ENCODE data around the gene LHPP.

LHPP gene

DNA sequence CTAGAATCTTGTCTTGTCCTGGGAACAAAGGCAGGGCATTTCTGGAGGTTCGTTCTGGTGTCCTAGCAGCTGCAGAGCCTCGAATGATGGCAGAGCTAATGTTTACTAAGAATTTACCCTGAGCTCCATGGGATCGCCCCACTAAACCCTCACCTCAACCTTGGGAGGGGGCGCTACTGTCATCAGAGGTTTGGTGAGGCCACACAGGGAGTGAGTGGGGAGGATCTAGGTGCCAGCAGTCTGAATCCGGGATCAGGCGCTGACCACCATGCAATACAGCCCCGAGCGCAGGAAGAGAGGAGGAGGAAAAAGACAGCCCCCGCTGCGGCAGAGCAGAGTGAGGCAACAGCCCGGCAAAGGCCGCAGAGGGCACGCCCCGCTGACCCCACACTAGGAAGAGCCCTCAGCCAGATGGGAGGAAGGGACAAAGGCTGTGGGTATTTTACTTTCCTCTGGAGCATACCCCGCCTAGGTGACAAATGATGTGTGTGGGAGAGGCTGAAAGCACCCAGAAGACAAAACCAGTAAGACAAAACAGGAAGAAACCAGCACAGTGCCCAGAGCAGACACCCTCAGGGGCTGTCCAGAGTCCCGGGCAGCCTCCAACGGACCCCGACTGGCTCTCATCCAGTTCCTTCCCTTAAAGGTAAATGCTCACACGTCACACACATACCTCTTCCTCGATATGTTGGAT lies 179.1 kb downstream of the LHPP start:
- DNase-seq (ENCODE audit: low read depth, low spot score) = no peak

- no peak for DNase-seq (ENCODE audit: low read depth, low spot score)
Measured at GRCh38 chr10:124641282-124642087, 179.9 kb downstream of the LHPP start.

- DNase-seq (ENCODE audit: low read depth, low spot score) = no peak
Measured at GRCh38 chr10:124642088-124642710, 180.6 kb downstream of the LHPP start.

DNA sequence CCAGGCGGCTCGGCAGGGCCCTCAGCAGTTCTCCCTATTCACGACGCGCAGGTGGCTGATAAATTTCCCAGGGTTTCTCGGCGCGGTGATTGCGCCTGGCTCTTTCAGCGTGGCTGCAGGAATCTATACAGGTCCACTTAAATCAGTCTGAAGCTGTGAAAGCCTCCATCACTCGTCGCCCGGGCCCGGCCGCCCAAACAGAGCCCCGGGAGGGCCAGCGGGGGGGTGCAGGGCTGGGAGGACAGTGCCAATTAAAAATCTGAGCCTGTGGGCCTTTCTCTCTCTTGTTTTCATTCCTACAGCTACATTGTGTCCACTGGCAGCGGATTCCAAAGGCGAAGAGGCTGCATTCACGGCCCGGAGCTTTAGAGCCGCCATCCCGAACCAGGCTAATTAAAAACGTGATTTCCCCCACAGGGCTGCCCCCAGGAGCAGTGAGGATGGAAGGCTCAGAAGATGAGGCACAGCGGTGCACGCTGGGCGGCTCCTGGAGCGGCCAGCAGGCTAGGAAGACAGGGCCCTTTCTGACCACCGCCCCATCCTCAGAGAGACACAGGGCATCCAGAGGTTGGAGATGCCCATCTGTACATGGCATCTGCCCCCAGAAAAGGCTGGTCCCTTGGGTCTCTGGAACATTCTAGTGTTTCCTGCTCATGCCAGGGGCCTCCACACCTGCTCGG lies 181.8 kb downstream of the LHPP start:
- DNase-seq (ENCODE audit: low read depth, low spot score) = peak; percentile 64

DNA sequence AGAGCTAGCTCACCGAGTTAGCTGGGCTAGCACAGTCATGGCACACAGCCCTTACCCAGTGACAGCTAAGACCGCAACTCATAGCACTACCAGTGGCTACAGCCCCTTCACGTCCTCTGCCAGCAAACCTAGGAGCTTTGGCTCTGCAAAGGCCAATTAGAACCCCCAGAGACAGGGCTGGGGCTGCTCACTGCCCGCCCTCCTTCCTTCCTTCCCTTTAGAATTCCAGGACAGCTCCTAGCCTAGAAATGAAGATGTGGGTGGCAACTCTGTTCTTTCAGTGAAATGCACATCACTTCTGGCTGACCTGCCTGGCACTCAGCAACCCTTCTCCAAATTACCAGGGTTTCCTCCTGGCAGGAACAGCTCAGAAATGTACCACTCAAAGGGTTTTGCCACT lies 182.6 kb downstream of the LHPP start:
- no peak for DNase-seq (ENCODE audit: low read depth, low spot score)

DNA sequence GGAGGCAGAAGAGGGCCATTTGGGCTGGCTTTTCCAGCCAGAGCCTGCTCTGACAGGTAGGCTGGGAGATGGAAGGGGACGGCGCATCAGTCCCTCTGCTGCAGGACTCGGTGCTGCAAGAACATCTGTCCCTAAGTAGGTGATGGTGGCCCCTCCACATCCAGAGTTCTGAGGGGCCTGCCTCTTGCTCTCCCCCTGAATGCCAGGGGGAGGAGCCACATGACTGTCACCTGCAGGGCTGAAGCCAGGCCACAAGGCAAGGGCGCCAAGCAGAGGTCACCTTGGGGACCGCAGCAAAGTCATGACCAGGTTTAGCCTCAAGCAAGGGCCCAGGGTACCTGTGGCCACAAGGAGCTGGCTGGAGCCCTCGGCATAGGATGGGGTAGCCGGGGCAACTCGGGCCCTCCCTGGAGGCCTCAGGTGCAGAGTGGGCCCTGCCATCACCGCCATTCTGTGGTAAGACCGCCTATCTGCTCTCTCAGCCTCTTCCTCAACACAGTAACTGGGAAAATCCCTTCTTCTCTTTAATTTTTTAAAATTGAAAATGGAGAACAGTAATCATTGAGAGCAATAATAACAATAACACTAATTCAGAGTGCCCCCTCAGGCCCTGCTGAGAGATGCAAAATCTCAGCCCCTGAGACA lies 183.3 kb downstream of the LHPP start:
- DNase-seq (ENCODE audit: low read depth, low spot score) = no peak

DNA sequence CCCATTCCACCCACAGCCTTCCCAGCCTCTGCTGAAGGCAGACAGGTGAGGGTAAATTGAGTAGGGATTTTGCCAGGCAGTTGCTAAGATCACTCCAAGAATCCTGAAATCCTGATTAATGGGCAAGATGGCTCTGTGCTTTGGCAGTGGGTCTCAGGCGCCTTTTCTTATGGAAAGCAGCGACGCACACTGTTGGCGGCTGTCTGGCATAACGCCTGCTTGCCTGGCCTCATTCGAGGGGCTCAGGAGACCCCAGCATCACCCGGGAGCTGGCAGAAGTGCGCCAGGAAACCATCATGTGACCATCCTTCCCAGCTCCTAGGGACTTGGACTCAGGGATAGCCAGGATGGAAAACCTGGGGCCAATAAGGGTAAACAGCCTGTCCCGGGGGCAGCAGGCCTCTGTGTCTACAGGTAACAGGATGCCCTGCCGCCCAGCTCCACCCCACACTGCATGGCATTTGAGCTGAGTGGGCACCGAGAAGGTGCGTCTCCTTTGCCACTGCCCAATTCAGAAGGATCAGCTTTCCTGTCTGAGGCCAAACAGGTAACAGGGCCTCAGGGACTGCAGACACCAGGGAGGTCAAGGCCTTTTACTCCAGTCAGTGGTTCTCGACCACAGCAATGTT lies 184.0 kb downstream of the LHPP start:
- no peak for DNase-seq (ENCODE audit: low read depth, low spot score)

DNA sequence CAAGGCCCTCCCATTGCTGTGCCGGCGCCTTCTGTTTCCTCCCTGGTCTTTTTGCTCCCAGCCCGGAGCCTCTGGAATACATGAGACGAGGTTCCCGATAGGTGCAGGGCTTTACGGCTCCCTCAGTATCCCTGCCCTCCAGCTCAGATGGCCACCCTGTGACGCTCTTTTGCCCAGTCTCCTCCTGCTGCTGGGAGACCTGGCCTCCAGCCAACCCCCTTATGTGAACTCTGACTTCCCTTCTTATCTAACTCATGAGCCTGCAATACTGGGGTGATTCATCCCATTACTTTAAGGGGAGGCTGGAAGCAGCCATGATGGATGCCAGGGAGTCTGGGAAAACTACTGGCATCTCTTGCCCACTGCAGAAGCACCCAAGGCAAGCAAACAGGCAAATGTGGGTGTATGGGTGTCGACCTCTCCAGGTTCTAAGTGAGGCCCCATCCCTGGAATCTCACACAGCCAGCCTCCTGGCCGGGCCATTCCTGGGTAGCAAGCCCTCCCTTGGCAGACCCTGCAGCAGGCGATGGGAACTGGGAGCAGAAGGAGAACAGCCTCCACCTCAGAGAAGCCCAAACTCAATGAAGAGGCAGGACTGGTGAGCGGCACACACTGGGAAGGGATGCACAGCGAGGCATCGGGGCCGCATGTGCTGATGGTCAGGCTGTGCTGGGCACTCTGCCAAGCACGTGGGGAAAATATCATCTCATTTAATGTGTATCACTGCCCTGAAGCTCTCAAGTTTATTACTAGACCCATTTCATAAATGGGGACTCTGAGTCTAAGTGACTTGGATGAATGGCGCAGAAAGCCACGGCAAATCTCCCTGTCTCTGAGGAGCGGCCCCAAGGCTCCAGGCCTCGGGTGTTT lies 185.1 kb downstream of the LHPP start:
- no peak for DNase-seq (ENCODE audit: low read depth, low spot score)

DNA sequence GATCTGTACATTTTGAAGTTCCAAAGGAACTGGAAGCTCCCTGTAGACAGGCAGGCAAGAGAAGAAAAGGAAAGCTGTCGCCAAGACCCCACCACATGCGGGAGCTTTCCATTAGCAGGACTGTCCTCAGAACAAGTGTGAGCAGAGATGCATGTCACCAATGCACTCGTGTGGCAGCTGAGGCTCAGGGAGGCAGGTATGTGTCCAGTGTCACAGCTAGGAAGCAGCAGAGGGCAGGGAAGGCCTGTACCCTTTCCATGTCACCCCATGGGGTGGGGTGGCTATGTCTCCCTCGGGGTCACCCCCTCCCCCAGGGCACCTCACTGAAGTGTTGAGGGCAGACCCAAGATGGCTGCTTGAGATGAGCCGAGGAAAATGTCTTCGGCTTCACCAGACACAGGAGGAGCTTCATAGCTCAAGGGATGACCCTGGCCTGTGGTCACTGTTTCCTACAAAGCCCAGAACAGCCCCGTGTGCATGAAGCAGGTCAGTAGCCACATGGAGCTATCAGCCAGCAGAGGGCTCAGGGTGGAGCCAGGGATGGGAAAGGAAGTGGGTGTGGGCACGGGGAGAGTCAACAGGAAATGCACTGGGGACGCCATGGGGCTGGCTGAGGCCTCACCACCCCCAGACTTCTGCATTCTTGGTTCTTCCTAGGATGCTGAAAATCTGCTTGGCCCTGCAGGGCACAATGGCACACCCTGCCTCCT lies 186.0 kb downstream of the LHPP start:
- no peak for DNase-seq (ENCODE audit: low read depth, low spot score)

DNA sequence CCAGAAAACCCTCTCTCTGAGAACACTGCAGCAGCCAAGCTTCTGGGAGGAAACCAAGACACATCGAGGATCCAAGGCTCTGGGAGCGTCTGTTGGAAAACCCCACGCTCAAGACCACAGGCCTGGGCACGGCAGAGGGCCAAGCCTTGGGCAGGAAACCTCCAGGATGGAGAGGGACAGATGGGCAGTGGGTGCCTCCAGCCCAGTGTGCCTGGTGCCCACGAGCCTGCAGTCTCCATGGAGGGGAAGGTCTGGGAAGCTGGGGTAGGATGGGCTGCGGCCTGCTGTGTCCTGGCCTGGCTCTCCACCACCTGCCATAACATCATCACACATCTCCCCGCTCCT lies 186.5 kb downstream of the LHPP start:
- DNase-seq (ENCODE audit: low read depth, low spot score) = no peak

- no peak for DNase-seq (ENCODE audit: low read depth, low spot score)
Measured at GRCh38 chr10:124648738-124649137, 187.1 kb downstream of the LHPP start.

DNA sequence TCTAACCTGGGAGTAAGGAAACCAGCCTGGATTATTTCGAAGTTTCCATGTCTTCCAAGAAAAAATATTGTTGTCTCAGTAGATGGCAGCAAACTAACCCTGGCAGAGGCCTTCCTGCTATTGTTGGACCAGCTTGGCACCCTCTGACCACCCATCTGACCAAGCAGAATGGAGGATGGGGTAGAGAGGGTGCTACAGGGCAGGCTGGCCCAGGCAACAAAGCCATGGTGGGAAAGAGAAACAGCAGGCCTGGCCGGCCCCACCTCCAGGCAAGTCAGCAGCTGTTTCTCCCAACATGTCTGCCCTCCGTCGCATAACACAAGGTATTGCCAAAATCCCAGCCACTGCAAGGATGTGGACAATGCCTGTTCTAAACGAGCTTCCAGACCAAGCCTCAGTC lies 187.6 kb downstream of the LHPP start:
- no peak for DNase-seq (ENCODE audit: low read depth, low spot score)

GRCh38 chr10:124650263-124650662 lies 188.6 kb downstream of the LHPP start:
- DNase-seq (ENCODE audit: low read depth, low spot score) = no peak

GRCh38 chr10:124650820-124651401 lies 189.3 kb downstream of the LHPP start:
- no peak for DNase-seq (ENCODE audit: low read depth, low spot score)

DNA sequence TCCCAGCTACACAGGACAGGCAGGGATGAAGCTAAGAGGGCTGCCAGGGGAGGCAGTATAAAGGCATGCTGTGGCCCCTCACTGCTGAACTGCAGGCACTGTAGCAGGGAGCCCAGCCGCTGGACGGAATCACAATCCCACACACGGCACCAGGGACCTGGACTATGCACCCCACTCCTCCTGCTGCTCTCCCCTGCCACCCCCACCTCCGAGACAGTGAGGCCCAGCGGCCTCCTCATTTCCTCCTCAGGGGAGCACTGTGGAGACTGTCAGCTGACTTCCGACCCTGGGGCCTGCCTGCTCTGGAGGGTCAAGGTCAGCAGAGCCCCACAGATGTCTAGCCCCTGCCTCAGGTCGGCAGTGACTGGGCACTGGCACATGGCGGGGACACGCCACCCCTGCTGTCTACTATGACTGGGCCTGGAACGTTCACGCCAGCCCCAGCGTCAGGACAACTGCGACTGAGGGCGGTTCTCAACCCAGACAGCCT lies 189.8 kb downstream of the LHPP start:
- DNase-seq (ENCODE audit: low read depth, low spot score) = no peak

- no peak for DNase-seq (ENCODE audit: low read depth, low spot score)
Measured at GRCh38 chr10:124652200-124652599, 190.6 kb downstream of the LHPP start.

GRCh38 chr10:124652701-124653100 lies 191.1 kb downstream of the LHPP start:
- no peak for DNase-seq (ENCODE audit: low read depth, low spot score)

DNA sequence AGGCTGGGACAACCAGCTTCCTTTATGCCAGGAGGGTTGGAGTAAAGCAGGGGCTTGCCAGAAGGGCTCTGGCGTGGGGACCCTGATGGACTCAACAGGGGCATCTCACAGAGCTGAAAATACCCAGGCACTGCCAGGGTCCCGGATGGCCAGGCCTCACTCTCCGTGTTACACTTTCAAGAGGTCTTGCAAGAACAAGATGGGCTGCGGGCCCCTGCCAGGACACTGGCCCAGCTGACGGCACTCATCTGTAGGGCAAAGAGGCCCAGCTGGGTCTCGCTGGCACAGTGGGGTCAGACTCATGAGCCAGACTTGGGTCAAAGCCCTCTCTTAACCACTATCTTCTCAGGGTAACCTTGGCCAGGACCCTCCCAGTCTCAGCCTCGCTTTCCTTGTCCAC lies 191.7 kb downstream of the LHPP start:
- no peak for DNase-seq (ENCODE audit: low read depth, low spot score)
